Measurements from ENCODE around the gene RARG.

DNA sequence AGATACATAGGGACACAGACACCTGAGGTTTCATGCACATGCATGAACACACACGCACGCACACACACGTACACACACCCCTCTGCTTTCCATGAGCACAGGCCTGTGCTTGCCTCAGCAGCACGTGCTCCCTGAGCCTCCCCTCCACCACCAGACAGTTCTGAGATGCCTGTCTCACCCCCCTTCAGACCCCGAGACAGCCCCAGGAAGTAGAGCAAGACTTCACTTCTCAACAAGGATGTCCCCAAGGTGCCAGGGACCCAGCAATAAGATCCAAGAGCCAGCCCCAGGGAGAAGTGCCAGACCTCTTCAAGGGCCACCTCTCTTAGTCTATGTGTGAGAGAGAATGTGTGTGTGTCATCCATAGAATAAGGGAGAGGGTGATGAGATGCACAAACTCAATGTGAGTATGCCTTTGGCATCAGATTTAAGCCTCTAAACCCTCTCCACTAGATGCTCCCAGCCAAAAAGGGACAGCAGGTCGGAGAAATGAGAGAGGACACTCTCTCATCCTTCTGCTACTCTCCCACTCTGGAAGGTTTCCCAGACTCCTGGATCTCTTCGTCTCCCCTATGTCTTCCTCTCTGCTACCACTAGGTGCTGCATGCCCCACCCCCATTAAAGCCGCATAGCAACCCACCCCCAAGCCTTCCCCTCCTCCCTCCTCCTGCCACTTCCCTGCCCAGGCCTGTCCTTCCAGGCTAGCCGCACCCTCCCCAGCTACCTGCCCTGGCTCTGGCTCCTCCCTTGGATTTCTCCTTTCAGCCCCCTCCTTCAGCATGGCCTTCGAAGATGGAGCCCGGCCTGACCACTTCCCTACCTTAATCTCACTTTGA is 7.7 kb downstream of the RARG start:
- TF ChIP-seq NR2C2 (CRISPR knock-in tag; IDR thresholded peaks at IDR 0.05) (no peak), TEAD4 (CRISPR knock-in tag; IDR thresholded peaks at IDR 0.05) (no peak), ESRRA (CRISPR knock-in tag; IDR thresholded peaks at IDR 0.05; ENCODE audit: borderline replicate concordance) (no peak), TCF7 (CRISPR knock-in tag; IDR thresholded peaks at IDR 0.05; ENCODE audit: low read depth) (no peak), MXD4 (CRISPR knock-in tag; IDR thresholded peaks at IDR 0.05; ENCODE audit: borderline replicate concordance) (no peak)
- TF ChIP-seq, protein P1, sequence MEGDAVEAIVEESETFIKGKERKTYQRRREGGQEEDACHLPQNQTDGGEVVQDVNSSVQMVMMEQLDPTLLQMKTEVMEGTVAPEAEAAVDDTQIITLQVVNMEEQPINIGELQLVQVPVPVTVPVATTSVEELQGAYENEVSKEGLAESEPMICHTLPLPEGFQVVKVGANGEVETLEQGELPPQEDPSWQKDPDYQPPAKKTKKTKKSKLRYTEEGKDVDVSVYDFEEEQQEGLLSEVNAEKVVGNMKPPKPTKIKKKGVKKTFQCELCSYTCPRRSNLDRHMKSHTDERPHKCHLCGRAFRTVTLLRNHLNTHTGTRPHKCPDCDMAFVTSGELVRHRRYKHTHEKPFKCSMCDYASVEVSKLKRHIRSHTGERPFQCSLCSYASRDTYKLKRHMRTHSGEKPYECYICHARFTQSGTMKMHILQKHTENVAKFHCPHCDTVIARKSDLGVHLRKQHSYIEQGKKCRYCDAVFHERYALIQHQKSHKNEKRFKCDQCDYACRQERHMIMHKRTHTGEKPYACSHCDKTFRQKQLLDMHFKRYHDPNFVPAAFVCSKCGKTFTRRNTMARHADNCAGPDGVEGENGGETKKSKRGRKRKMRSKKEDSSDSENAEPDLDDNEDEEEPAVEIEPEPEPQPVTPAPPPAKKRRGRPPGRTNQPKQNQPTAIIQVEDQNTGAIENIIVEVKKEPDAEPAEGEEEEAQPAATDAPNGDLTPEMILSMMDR (IDR thresholded peaks at IDR 0.05) = no peak
